GM12873 (cell line): Measurements from ENCODE around the gene SORCS1.

Source experiments
- TF ChIP-seq, protein P1 (sequence below): IDR thresholded peaks from 2 replicates; pipeline ENCODE4 v1.5.1; 2012; ENCODE audit warnings: low read depth, mild to moderate bottlenecking, moderate library complexity, low read length, control low read depth; ENCODE audit not compliant: insufficient read depth; ENCODE audit errors: missing control alignments

SORCS1 gene

DNA sequence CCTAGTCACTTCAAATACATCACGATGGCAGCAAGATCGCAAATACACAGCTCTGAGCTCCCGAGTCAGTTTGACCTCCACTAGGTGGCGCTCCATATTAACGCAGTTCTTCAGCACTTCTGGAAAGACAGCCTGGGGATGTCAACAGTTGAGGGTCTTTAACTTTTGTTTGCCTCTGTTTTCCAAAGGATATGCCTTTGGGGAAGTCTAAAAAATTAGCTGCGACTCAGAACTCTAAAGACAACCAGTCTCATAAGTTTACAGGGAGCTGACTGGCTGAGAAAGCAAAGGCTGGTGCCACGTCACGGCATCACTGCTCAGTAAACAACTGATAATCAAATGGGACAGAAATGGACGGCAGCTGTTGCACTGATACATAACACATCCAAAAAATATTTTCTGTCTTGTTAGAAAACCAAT, 458.8 kb downstream of the SORCS1 start:
- TF ChIP-seq, protein P1, sequence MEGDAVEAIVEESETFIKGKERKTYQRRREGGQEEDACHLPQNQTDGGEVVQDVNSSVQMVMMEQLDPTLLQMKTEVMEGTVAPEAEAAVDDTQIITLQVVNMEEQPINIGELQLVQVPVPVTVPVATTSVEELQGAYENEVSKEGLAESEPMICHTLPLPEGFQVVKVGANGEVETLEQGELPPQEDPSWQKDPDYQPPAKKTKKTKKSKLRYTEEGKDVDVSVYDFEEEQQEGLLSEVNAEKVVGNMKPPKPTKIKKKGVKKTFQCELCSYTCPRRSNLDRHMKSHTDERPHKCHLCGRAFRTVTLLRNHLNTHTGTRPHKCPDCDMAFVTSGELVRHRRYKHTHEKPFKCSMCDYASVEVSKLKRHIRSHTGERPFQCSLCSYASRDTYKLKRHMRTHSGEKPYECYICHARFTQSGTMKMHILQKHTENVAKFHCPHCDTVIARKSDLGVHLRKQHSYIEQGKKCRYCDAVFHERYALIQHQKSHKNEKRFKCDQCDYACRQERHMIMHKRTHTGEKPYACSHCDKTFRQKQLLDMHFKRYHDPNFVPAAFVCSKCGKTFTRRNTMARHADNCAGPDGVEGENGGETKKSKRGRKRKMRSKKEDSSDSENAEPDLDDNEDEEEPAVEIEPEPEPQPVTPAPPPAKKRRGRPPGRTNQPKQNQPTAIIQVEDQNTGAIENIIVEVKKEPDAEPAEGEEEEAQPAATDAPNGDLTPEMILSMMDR = peak; percentile 88

DNA sequence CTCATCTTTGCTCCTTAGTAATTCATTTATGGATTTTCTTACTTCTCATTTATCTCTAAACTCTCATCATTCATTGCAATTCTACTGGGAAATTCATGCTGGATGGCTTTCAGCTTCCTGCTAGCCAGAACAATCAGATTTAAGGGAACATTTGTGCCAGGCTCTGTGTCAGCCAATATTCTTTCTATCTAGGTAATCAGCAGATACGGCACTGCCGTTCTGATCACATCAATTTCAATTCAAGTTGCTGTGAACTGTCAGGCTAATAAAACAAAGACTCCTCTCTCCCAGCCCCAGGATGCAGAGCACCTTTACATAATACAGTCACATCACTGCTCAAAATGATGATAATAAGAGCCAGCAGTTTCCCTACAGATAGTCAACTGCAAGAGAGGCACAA, 468.3 kb downstream of the SORCS1 start:
- TF ChIP-seq, protein P1 = no peak

DNA sequence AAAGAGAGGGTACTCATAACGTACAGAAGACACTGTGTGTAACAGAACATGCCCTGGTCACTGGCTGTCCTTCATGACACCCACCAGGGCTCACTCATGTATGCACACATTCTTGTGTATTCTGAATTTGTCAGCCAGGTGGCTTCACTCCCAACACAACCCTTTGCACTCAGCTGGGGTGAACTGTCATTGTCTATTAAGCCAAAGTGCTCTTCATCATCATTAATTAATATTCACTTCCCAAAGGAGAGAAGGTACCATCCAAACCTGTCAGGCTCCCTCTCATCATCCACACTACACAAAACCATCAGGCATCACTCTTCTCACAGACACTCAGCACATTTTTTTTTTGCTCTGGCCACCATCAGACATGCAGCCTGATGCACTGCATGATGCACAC, 469.8 kb downstream of the SORCS1 start:
- TF ChIP-seq, protein P1 = no peak

DNA sequence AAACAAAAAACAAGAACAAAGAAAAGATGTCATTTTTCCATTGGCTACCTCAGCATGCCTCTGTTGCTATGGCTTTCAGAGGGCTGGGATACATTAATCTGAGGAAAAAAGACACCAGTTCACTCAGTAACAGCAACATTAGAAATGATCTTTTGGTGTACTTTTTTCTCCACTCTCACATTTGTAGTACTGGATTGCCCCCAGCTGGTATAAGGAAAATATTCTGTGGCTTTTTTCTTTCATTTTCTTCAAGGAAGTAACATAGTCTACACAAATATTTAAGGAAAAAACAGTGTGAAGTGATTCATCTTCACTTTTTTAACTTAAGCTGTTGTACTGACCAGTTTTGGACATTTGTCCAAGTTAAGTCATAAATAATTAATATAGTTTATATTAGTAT, 482.3 kb downstream of the SORCS1 start:
- TF ChIP-seq, protein P1 = no peak

DNA sequence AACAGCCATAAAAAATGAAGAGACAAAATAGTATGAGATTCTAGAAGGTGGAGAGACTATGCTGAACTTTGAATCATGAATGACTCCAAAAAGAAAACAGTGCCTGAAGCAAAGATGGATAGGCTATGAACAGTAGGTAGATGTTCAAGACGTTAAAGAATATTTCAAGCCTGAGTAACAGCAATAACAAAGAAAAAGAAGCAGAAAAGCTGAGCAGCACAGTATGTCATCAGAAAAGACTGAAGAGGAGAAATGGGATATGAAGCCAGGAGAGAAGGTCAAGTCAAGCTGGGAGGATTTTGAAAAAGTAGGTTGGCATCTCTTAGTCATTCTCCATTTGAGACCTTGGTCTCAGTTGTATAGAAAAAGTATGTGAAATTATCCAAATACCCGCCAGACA, 484.4 kb downstream of the SORCS1 start:
- TF ChIP-seq, protein P1 = no peak

DNA sequence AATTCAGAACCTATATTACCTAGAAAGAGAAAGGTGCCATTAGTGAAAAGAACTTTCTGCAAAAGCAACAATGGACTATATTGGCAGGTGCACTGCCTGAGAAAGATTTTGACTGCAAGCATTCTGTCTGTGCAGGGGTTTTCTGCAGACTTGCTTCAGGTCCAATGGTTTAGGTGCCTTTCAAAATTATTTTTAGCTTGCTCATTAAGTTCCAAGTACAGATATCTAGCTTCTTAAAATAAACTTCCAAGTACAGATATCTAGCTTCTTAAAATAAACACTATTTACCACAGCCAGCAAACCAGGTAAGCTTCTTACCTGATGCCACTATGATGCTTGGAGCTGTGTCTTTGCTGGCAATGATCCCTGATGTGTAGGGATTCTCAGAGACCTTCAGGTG, 485.2 kb downstream of the SORCS1 start:
- TF ChIP-seq, protein P1 = no peak

DNA sequence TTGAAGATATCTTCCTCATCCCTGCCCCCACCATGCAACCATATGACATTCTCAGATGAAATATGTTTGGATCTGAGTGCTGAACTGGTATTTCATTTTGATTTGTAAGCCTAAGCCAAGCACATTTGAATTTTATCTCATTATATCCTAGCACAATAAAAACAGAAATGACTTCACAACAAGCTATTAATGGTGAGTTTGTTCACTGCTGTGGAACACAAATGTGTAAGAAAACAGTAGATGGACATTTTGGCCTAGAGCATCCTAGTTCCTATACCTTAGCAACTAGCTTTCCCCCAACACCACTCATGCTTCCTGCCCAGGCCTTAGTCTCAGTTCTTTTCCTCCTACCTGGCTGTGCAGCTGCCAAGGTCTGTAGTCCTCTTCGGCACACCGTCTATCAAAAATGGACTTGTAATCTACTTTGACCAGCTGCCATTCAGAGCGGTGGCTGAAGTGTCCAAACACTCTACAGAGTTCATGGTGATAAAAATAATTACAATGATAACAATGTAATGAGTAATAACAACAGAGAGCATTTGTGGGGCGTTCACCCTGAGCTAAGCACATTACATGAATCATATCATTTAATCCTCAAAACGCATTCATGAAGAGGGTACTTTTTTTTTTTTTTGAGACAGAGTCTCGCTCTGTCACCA, 491.9 kb downstream of the SORCS1 start:
- TF ChIP-seq, protein P1 = no peak

DNA sequence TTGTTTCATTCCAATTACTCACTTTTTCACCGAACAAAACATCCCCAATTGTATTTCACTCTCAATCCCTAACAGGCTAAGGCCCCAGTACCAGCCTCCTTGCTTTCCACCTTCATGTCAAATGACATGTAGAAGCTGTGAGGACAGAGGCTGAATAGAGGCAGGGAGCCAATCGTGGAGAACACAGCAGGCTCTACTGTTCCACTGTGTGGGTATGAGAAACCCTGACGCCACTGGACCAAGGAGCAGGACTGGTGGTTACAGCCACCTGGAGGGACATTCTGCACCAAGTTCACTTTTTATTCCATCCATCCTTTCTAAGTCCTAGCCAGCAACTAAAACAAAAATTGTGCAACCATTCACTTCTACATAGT, 502.8 kb downstream of the SORCS1 start:
- TF ChIP-seq, protein P1 = no peak
